22Rv1 (cell line): ENCODE results near the gene SDSL.

Experiments used
- ZFX ChIP-seq: fragments of 450-650 bp; IDR thresholded peaks from 2 replicates; pipeline ENCODE4 v1.6.1; 2017; ENCODE audit warnings: antibody characterized with exemption, borderline replicate concordance
- TF ChIP-seq, protein P1 (sequence below): fragments of 450-650 bp; IDR thresholded peaks from 2 replicates; pipeline ENCODE4 v1.5.1; 2017; ENCODE audit warnings: mild to moderate bottlenecking

DNA sequence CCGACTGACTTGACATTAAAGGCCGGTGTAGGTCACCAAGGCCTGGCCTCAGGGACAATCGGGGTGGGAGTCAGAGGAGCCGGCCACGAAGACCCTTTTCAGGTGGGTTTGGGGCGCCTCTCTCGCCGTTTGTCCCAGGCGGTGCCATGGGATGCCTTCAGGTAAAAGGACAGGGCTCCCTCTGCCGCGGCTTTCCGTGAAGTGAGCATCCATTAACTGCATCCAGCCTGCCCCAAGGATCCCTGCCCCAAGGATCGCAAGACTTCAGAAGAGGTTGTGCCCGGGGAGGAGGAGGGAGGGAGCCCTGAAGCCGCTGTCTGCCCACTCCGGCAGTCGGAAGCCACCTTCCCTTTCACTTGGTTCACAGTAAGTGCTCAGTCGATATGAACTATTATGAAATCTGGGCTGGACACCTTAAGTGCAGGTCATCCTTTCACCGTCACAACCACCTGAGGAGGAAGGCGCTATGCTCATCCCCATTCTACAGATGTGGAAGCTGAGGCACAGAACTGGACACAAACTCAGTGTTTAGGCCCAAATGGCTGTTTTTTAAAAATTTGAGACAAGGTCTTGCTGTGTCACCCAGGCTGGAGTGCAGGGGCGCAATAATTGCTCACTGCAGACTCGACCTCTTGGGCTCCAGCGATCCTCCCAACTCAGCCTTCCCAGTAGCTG lies 19.5 kb upstream of the SDSL start:
- TF ChIP-seq, protein P1, sequence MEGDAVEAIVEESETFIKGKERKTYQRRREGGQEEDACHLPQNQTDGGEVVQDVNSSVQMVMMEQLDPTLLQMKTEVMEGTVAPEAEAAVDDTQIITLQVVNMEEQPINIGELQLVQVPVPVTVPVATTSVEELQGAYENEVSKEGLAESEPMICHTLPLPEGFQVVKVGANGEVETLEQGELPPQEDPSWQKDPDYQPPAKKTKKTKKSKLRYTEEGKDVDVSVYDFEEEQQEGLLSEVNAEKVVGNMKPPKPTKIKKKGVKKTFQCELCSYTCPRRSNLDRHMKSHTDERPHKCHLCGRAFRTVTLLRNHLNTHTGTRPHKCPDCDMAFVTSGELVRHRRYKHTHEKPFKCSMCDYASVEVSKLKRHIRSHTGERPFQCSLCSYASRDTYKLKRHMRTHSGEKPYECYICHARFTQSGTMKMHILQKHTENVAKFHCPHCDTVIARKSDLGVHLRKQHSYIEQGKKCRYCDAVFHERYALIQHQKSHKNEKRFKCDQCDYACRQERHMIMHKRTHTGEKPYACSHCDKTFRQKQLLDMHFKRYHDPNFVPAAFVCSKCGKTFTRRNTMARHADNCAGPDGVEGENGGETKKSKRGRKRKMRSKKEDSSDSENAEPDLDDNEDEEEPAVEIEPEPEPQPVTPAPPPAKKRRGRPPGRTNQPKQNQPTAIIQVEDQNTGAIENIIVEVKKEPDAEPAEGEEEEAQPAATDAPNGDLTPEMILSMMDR: no peak
- TF ChIP-seq ZFX: no peak
